GM19351 (cell line): ENCODE results near the gene YBEY.

Experiments used
- ATAC-seq: cut with Tn5 transposase; IDR thresholded peaks from one replicate; pipeline ENCODE4 v1.9.1; 2021; ENCODE audit warnings: mild to moderate bottlenecking, moderate library complexity; ENCODE audit not compliant: unreplicated experiment

Gene YBEY

GRCh38 chr21:46325073-46325912, 39.2 kb downstream of the YBEY start:
- ATAC-seq = no peak

- no peak for ATAC-seq
These were observed 40.1 kb downstream of the YBEY start for GRCh38 chr21:46326110-46326703.

- no peak for ATAC-seq
These were observed 41.6 kb downstream of the YBEY start for GRCh38 chr21:46327711-46328110.

DNA sequence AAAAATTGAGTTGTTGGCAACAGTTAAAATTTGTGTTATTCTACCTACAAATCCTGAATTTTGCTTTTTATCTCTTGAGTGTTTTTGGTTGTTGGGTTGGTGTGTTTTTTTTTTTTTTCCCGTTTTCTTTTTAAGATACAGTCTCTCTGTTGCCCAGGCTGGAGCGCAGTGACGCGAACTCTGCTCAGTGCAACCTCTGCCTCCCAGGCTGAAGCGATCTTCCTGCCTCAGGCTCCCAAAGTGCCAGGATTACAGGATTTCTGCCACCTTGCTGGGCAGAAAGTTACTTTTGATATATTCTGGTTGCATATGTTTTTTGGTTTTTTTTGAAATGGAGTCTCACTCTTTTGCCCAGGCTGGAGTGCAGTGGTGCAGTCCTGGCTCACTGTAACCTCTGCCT, 42.0 kb downstream of the YBEY start:
- ATAC-seq = no peak

DNA sequence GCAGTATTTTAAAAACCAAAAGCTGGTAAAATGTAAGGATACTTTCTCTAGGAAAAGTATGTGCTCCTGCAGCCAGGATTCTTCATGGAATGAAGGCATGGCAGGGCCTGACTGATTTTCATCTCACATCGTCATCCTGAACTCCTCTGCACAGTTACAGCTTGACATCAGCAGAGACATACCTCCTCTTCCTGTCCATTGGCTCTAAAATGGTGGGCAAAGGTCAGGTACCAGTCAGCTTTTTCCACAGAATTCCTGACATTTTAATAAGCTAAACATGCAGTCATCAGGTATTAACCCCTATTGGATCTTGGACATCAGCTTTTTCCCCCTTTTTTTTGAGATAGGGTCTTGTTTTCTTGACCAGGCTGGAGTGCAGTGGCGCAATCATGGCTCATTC, 43.7 kb downstream of the YBEY start:
- no peak for ATAC-seq

GRCh38 chr21:46334351-46335140, 48.4 kb downstream of the YBEY start:
- no peak for ATAC-seq

DNA sequence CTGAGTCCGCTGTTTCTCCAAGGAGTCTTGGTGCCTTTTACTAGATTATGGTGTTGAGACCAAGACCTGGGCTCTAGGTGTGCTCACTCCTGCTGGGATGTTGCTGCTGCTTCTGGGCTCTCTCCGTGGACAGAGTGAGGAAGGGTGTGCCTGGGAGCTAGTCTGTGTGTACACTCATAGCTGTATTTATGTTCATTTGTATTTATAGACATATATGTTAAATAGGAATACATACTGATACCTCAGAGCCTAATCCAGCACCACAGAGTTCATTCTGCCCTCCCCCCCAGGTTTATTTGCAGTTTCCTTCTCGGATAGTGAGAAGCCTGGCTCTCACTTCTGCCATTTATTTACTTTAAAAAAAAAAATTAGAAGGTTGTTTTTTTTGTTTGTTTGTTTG, 50.5 kb downstream of the YBEY start:
- ATAC-seq = no peak

DNA sequence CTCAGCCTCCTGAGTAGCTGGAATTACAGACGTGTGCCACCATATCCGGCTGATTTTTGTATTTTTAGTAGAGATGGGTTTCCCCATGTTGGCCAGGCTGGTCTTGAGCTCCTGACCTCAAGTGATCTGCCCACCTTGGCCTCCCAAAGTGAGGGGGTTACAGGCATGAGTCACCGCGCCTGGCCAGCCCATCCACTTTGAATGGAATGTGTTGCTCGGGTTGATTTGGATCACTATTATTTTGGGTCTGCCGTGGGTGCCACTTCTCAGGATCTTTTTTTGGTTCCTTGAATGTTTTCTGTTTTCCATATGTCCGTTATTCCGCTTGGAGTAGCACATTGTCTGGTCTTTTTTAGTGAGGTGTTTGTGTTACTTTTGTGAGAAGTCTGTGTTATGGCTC, 54.9 kb downstream of the YBEY start:
- no peak for ATAC-seq

DNA sequence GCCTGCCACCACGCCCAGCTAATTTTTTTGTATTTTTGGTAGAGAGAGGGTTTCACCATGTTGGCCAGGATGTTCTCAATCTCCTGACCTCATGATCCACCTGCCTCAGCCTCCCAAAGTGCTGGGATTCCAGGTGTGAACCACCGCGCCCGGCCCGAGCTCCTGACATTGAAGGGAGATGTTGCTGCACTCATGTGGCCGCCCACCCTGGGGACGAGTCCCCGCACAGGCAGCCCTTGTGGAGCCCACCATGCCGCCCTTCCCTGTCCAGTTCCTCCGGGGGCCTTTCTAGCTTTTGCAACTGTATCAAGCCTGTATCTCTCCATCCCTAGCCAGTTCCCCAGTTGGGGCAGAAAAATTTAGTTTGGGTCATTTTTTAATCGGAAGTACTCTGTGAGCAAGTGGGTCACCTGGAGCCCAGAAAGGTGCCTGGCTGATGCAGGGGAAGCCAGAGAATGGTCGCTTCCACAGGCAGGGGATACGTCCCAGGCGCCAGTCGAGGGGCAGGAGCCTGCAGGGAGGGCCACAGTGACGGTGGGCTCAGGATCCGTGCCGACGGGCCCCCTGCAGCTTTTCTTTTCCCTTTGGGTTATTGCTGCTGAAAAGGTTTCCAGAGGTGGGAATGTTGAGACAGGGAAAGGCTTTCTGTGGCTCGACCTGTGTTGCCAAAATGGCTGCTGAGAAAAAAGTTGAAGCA, 58.2 kb downstream of the YBEY start:
- ATAC-seq = no peak

GRCh38 chr21:46345861-46346260, 59.7 kb downstream of the YBEY start:
- no peak for ATAC-seq

DNA sequence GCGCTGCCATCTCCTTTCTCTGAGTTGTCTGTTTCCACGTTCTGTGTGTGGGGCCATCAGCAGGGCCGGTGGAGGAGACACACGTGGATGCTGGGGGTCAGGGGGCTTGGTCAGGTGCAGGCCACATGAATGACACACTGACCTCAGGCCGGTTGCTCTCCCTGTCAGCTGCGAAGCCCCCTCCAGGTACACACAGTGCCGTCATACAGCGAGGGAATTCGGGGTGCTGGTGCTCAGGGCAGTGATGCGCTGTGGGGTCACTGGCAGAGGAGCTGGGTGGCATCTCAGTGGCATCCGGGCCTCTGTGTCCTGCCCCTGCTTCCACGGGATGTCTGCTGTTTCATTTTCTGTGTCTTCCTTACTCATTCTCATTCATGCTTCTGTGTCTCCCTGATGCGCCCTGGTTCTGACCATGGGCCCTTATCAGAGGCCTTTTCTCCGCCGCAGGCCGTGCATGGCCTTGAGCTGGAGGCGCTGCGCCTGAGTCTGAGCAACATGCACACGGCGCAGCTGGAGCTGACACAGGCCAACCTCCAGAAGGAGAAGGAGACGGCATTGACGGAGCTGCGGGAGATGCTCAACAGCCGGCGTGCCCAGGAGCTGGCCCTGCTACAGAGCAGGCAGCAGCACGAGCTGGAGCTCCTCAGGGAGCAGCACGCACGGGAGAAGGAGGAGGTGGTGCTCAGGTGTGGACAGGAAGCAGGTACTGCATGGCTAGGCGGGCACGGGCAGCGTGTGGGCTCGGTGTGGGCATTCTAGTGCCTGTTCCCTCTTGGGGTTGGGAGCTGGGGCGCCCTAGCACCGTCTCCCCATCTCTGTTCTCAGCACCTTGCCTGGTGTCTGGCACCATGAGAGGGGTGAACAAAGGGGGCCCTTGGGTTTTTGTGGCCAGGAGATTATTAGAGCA, 60.4 kb downstream of the YBEY start:
- no peak for ATAC-seq

- no peak for ATAC-seq
These were observed 61.0 kb downstream of the YBEY start for GRCh38 chr21:46347203-46347550.
